ENCODE data around the gene PET100. TPM values are rescaled to one million over a fixed set of nuclear protein-coding genes. Genes with fewer than 3 reads are reported as not detected.

PET100 gene
- total and polyA plus RNA-seq, 10 of the 15 experiments (the other 5 are each of a cell fraction or from before 2014, with no cell fraction given) = 47.0 to 462 (median 126) TPM

GRCh38 chr19:7652061-7652641 lies 22.6 kb downstream of the PET100 start (continued):
- TF ChIP-seq PAX5 (IDR thresholded peaks at IDR 0.05; ENCODE audit: borderline replicate concordance, low read depth, low read length) = 0 out of 2 replicates have a peak, but pooled peaks have one; percentile 34
- no peak for TF ChIP-seq POLR2AphosphoS5 (IDR thresholded peaks at IDR 0.05; ENCODE audit: low read length)
- TF ChIP-seq SP1 (IDR thresholded peaks at IDR 0.05; ENCODE audit: low read depth, low read length) = peak; percentile 16
- no peak for TF ChIP-seq ZNF622 (IDR thresholded peaks at IDR 0.05)
- TF ChIP-seq SIN3A (IDR thresholded peaks at IDR 0.05; ENCODE audit: low read depth, low read length) = no peak
- peak; percentile 76 for TF ChIP-seq IKZF1 (conservative IDR thresholded peaks at IDR 0.05)
- no peak for TF ChIP-seq SREBF2 (IDR thresholded peaks at IDR 0.05; ENCODE audit: low read length)
- TF ChIP-seq SRF (IDR thresholded peaks at IDR 0.05; ENCODE audit: low read depth in 2 of 2, low read length in 2 of 2) = 0 out of 4 replicates have a peak, but pooled peaks of 1 of the 2 experiments have one; percentile 12
- TF ChIP-seq EP300 (IDR thresholded peaks at IDR 0.05; ENCODE audit: borderline replicate concordance in 1 of 2, control insufficient read depth in 1 of 2, low read depth in 2 of 2, low read length in 2 of 2) = no peak
- TF ChIP-seq NFIC (IDR thresholded peaks at IDR 0.05; ENCODE audit: low read depth, low read length) = peak; percentile 26; the same call in 1 of the 2 replicates
- TF ChIP-seq SKIL (IDR thresholded peaks at IDR 0.05; ENCODE audit: low read depth, poor library complexity, severe bottlenecking) = peak; percentile 76
- peak; percentile 48; the same call in 1 of the 2 replicates for TF ChIP-seq RUNX3 (IDR thresholded peaks at IDR 0.05; ENCODE audit: low read length)
- TF ChIP-seq CHD1 (IDR thresholded peaks at IDR 0.05; ENCODE audit: low read depth, low read length) = no peak
- TF ChIP-seq ZSCAN29 (IDR thresholded peaks at IDR 0.05) = peak; percentile 89
- no peak for TF ChIP-seq NRF1 (conservative IDR thresholded peaks at IDR 0.05; ENCODE audit: low read depth, low read length)
- TF ChIP-seq NFYB (IDR thresholded peaks at IDR 0.05; ENCODE audit: insufficient read depth, low read depth, low read length) = no peak
- no peak for TF ChIP-seq JUND (IDR thresholded peaks at IDR 0.05; ENCODE audit: low read depth, low read length)
- TF ChIP-seq POU2F2 (IDR thresholded peaks at IDR 0.05; ENCODE audit: borderline replicate concordance, low read depth, low read length) = no peak
- peak; percentile 27 to 46; a peak in 1 of 4 replicates for TF ChIP-seq BHLHE40 (IDR thresholded peaks at IDR 0.05; ENCODE audit: borderline replicate concordance in 1 of 2, low read depth in 2 of 2, low read length in 1 of 2)
- no peak for TF ChIP-seq MAX (IDR thresholded peaks at IDR 0.05; ENCODE audit: low read depth, low read length)
- TF ChIP-seq ZNF592 (IDR thresholded peaks at IDR 0.05) = 0 out of 2 replicates have a peak, but pooled peaks have one; percentile 4
- TF ChIP-seq RB1 (IDR thresholded peaks at IDR 0.05; ENCODE audit: borderline replicate concordance) = 0 out of 2 replicates have a peak, but pooled peaks have one; percentile 45

Measured in GM12878 (cell line).